Skeletal muscle tissue (tissue), 4 donors: Measurements from ENCODE around the gene IDI2. TPM values are rescaled to one million over a fixed set of nuclear protein-coding genes. Genes with fewer than 3 reads are reported as not detected.
"Not testable (repeated sequence)": the region's sequence is repeated elsewhere in the genome, so short reads cannot be mapped to it uniquely, and the experiment has no call there.

Experiments
- H3K27ac ChIP-seq: one replicate; pipeline ENCODE4 v1.7.0; 2013; ENCODE audit warnings: mild to moderate bottlenecking, low read depth, low read length, inconsistent platforms
- H3K27me3 ChIP-seq, 3 donors: one replicate each; pipeline ENCODE4 v1.7.0; 2013; ENCODE audit warnings: low read length in 3 of 3; ENCODE audit not compliant: control insufficient read depth in 3 of 3, insufficient read depth in 3 of 3
- H3K36me3 ChIP-seq, 3 donors: one replicate each; pipeline ENCODE4 v1.7.0; 2013; ENCODE audit warnings: low read length in 3 of 3; ENCODE audit not compliant: control insufficient read depth in 3 of 3, insufficient read depth in 3 of 3
- H3K4me1 ChIP-seq, 3 donors: one replicate each; pipeline ENCODE4 v1.7.0; 2013; ENCODE audit warnings: low read length in 3 of 3, mild to moderate bottlenecking in 3 of 3; ENCODE audit not compliant: control insufficient read depth in 3 of 3, insufficient read depth in 3 of 3
- H3K4me3 ChIP-seq, 3 donors: one replicate each; pipeline ENCODE4 v1.7.0; 2013; ENCODE audit warnings: low read length in 3 of 3
- H3K9ac ChIP-seq, 3 donors: one replicate each; pipeline ENCODE4 v1.7.0; 2013; ENCODE audit warnings: low read length in 3 of 3, mild to moderate bottlenecking in 3 of 3, moderate library complexity in 2 of 3, low read depth in 1 of 3
- H3K9me3 ChIP-seq, 3 donors: one replicate each; pipeline ENCODE4 v1.7.0; 2013; ENCODE audit warnings: low read length in 3 of 3; ENCODE audit not compliant: control insufficient read depth in 3 of 3
- total RNA-seq: library from RNA; depleted of rRNA; stranded (reverse); fragments of >200 nt; gene quantifications from one replicate; pipeline ENCODE4 v1.2.3, GENCODE V29; 2014
- donor health status: Osteomylitis.

Gene IDI2
- not detected for total RNA-seq

DNA sequence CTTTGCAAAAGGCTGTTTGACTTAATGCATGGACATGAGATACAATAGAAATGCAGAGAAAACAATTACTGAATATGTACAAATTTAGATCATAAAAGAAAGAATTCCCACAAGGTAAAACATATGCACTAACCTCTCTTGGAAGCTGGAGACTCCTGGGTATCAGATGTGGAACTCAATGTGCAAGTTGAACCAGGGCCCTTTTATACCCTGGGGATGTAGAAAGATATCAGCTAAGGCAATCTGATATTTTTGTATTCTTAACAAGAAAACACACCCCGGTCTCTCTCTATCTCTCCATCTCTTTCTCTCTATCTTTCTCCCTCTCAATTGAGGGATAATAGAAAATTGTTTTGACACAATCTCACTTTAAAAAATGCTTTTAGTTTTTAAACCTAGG is at the start of gene IDI2:
IDI2 (minus strand) TSS at position 177 of the 400 bp plus-strand sequence. CDS start 1,136 bp downstream, outside the sequence.
- Histone ChIP-seq H3K27me3 (no peaks in the 10 kb centered on the region), H3K27ac (peak within 1 kb of the TSS; percentile 88), H3K9ac (peak within 1 kb of the TSS; percentile 43 to 85 (median 54)), H3K9me3 (no peaks in the 10 kb centered on the region), H3K4me1 (peaks cover 12 to 23% (median 14%) of the 10 kb centered on the region in 3 donors), H3K4me3 (peak within 1 kb of the TSS; percentile 59 to 82 (median 65)), H3K36me3 (peaks cover 6 to 22% (median 10%) of the 10 kb centered on the region in 3 donors)

DNA sequence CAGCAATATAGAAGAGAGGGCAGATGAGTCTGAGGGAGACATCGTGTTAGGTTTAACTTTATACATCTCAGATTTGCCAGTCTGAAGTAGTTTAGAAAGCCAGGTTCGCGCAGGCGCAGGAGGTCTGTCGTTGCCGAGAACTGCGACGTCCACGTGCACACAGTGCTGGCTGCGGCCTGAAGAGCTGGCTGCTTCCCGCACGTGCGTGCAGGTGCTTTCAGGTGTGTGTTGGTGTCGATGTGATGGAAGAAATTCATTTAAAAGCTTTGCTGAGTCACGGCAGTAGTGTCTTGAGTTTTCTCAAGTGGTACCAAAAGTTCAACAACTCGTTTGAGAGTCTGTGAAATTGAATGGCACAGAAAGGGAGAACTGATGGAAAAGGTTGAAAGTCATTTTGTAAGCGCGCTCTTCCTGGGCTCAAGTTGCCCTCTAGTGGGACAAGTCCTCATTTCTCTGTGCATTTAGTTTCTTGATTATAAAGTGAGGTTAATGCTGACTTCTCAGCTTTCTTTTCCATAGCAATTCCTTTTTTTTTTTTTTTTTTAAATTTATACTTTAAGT is 49.2 kb upstream of the IDI2 start:
- Histone ChIP-seq H3K9ac (no peak overlapping the region), H3K9me3 (no peaks in the 10 kb centered on the region), H3K4me3 (no peak overlapping the region), H3K27ac (no peak overlapping the region), H3K27me3 (no peaks in the 10 kb centered on the region), H3K4me1 (peaks cover 0 to 3% (median 0%) of the 10 kb centered on the region in 3 donors), H3K36me3 (peaks cover 17 to 39% (median 38%) of the 10 kb centered on the region in 3 donors)

DNA sequence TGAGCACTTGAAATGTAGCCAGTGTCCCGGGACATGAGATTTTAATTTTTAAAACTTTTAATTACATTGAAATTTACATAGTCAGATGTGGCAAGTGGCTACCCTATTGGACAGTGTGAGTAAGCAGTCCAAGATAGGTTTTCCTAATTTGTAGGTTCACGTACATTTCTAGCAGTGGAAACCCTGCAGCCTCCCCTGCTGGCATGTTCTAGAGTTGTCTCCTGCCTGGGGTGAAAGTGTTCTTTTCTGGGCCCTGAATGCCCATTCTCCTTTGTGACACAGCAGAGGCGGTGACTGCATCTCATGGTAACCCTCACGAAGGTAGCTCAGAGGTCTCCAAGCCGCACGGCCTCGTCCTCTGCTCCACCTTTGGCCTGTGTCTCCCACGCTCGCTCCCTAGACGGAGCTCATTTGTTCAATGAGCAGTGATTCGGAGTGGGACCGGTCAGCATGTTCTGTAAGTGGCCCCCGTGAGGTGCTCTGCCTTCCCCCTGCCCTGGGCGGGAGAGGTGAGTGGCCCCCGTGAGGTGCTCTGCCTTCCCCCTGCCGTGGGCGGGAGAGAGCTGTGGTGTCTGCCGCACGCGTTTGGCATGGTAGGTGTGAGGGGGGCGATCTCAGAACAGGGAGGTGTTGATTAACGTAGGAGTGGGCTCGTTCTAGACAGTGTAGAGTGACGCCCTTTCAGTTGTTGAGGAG is 48.5 kb upstream of the IDI2 start:
- no peaks in the 10 kb centered on the region for H3K9me3 ChIP-seq
- H3K9ac ChIP-seq: no peak overlapping the region
- no peak overlapping the region for H3K4me3 ChIP-seq
- no peaks in the 10 kb centered on the region for H3K27me3 ChIP-seq
- H3K27ac ChIP-seq: no peak overlapping the region
- peaks cover 16 to 36% (median 34%) of the 10 kb centered on the region in 3 donors for H3K36me3 ChIP-seq
- peaks cover 0 to 3% (median 0%) of the 10 kb centered on the region in 3 donors for H3K4me1 ChIP-seq

DNA sequence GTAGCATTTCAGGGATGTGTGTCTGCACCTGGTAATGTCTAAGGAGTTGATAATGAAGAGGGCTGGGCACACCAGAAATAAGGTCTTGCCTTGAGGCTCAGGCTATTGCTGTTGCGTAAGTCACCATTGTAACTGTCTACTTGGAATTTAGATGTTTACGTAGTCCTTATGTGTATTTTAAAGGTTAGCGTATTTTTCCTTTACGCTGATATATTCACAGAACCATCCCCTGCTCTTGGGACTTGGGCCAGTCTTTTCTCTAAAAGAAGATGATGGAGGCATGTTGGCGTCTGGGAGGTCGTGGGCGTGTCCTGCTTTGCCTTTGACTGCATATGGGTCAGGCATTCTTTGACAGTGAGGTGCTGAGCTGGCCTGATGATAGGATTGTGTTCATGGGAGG is 45.3 kb upstream of the IDI2 start:
- peaks cover 16 to 23% (median 17%) of the 10 kb centered on the region in 3 donors for H3K36me3 ChIP-seq
- H3K27ac ChIP-seq: no peak overlapping the region
- no peak overlapping the region for H3K4me3 ChIP-seq
- no peaks in the 10 kb centered on the region for H3K9me3 ChIP-seq
- peaks cover 0 to 3% (median 0%) of the 10 kb centered on the region in 3 donors for H3K4me1 ChIP-seq
- H3K9ac ChIP-seq: no peak overlapping the region
- no peaks in the 10 kb centered on the region for H3K27me3 ChIP-seq

DNA sequence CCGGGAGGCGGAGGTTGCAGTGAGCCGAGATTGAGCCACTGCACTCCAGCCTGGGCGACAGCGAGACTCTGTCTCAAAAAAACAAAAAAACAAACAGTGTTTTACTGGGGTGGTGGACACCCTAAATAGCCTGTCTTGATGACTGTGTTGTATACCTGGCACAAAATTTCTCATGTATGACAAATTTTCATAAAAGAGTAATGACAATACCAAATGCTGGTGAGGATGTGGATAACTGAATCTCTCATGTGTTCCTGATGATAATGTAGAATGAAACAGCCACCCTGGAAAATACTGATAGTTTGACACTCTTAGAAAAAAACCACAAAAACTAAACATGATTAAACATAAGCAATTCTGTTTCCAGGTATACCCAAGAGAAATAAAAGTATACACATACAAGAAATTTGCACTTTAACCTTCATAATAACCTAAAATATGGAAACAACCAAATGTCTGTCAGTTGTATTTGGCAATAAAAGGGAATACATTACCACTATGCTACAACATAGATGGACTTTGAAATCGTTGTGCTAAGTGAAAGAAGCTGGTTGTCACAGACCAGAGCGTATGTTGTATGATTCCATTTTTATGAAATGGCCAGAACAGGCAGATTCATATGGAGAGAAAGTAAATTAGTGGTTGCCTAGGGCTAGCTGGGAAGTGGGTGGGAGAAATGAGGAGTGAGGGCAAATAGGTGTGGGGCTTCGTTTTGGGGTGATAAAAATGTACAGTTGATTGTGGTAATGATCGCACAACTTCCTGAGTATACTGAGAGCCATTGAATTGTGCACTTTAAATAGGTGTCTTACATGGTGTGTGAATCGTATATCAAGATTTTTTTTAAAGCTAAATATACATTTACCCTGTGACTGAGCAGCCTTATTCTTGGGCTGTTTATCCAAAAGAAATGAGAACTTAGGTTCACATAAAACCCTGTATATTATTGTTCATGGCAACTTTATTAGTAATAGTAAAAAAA is 43.0 kb upstream of the IDI2 start:
- H3K9ac ChIP-seq: no peak overlapping the region
- H3K4me3 ChIP-seq: no peak overlapping the region
- H3K27ac ChIP-seq: no peak overlapping the region
- H3K9me3 ChIP-seq: no peaks in the 10 kb centered on the region
- H3K36me3 ChIP-seq: peaks cover 4 to 9% (median 5%) of the 10 kb centered on the region in 3 donors
- H3K4me1 ChIP-seq: peaks cover 0 to 3% (median 0%) of the 10 kb centered on the region in 3 donors
- H3K27me3 ChIP-seq: no peaks in the 10 kb centered on the region

DNA sequence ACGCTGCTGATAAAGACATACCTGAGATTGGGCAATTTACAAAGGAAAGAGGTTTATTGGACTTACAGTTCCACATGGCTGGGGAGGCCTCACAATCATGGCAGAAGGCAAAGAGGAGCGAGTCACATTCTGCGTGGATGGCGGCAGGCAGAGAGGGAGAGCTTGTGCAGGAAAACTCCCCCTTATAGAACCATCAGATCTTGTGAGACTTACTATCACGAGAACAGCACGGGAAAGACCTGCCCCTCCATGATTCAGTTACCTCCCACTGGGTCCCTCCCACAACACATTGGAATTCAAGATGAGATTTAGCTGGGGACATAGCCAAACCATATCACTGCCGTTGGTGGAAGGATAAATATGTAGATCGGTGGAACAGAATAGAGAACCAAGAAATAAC is 41.1 kb upstream of the IDI2 start:
- H3K27me3 ChIP-seq, H3K4me3 ChIP-seq, H3K9ac ChIP-seq, H3K4me1 ChIP-seq, H3K36me3 ChIP-seq, H3K9me3 ChIP-seq, H3K27ac ChIP-seq: not testable (repeated sequence)

DNA sequence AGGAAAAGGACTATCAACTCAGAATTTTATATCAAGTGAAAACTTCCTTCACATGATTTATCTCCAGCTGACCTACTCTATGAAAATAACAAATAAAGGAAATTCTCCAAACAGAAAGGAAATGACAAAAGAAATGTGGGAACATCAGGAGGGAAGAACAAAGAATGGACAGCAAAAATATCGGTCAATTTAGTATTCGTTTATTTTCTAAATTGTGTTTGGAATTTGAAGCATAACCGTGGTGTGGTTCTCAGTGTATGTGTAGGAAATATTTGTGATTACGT is 39.2 kb upstream of the IDI2 start:
- peaks cover under 1 to 6% (median 5%) of the 10 kb centered on the region in 3 donors for H3K4me1 ChIP-seq

DNA sequence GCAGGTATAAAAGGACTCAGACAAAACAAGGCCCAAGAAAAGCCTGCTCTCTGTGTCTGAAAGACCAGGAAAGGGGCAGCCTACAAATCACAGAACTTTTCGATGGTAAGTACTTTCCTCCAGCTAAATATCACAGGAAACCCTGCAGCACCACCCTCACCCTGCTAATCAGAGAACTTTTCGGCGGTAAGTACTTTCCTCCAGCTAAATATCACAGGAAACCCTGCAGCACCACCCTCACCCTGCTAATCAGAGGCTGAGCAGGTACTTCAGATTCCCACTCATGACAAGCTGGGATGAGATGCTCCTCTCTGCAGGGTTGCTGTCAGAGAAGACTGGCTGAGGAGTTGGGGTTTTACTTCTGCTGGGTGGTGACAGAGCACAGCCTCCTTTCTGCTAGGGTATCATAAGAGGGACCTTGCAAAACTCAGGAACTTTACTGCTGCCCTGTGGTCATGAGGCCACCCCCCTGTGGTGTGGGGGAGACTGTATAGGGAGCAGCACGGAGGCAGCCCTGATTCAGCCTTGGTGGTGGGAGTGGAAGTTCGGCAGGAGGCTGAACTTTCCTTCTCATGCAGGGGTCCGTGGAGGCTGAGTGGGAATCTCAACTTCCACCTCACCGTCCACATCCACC is 37.7 kb upstream of the IDI2 start:
- Histone ChIP-seq H3K9me3 (no peaks in the 10 kb centered on the region), H3K27ac (no peak overlapping the region), H3K9ac (no peak overlapping the region), H3K27me3 (no peaks in the 10 kb centered on the region), H3K4me1 (peaks cover 3 to 8% (median 5%) of the 10 kb centered on the region in 3 donors), H3K36me3 (peaks cover 0 to 4% (median 0%) of the 10 kb centered on the region in 3 donors), H3K4me3 (no peak overlapping the region)

More for the DNA sequence above, 39.2 kb upstream of the IDI2 start:
- Histone ChIP-seq H3K9ac (no peak overlapping the region), H3K9me3 (no peaks in the 10 kb centered on the region), H3K27ac (no peak overlapping the region), H3K36me3 (peaks cover 0 to 4% (median 0%) of the 10 kb centered on the region in 3 donors), H3K27me3 (no peaks in the 10 kb centered on the region), H3K4me3 (no peak overlapping the region)

DNA sequence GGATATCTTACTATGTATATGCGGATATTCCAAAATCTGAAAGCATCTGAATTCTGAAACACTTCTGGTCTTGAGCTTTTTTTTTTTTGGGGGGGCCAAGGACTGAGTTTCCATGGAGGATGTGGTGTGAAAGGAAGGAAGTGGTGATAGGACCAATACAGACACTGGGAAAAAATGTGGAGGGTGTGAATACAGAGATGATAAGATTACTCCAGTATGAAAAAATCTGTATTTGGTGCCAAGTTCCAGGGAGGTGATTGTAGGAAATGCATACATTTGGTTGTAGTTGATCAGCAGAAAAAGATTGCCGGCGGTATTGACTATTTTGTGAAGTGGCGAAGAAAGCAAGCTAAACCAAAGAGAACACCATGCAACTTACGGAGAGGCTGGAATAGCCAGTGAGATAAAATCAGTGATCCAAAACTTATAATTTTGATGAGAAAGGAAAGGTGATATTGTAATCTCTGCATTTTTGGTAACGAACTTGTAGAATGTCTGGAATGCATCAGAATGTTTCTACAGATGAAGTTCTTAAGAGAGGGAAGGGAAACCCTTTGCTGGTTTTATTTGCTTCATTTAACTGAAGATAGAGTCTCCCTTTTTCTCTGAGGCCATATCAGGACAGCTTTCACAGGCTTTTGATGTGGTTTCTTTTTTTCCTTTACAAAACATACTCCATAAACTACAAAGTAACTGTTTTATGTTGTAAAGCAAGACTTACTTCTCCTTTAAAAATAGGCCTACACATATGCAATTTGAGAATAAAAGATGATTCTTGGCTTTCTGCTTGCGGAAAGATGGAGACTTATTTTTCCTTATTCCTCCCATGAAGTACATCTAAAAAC is 36.5 kb upstream of the IDI2 start:
- Histone ChIP-seq H3K36me3 (peaks cover 0 to 4% (median 0%) of the 10 kb centered on the region in 3 donors), H3K27me3 (no peaks in the 10 kb centered on the region), H3K27ac (no peak overlapping the region), H3K9me3 (no peaks in the 10 kb centered on the region), H3K4me1 (peaks cover 12 to 17% (median 16%) of the 10 kb centered on the region in 3 donors), H3K9ac (no peak overlapping the region), H3K4me3 (no peak overlapping the region)
